ENCODE data around the gene LRTM2.

The LRTM2 gene

GRCh38 chr12:1882850-1883470 lies 62.6 kb downstream of the LRTM2 start:
- DNase-seq (ENCODE audit: low read depth, low spot score): no peak

- no peak for DNase-seq (ENCODE audit: low read depth, low spot score)
Observed at GRCh38 chr12:1883513-1883912, 63.1 kb downstream of the LRTM2 start.

GRCh38 chr12:1884651-1885050 lies 64.3 kb downstream of the LRTM2 start:
- DNase-seq (ENCODE audit: low read depth, low spot score): no peak

GRCh38 chr12:1885082-1885596 lies 64.8 kb downstream of the LRTM2 start:
- DNase-seq (ENCODE audit: low read depth, low spot score): no peak

GRCh38 chr12:1885599-1886245 lies 65.4 kb downstream of the LRTM2 start:
- no peak for DNase-seq (ENCODE audit: low read depth, low spot score)
